Measurements from ENCODE around the gene SEMA6D.

The SEMA6D gene

GRCh38 chr15:47787875-47788274 lies 70.6 kb downstream of the SEMA6D start:
- DNase-seq (ENCODE audit: low read depth): no peak

- DNase-seq (ENCODE audit: low read depth): no peak
Observed at GRCh38 chr15:47788685-47789084, 71.4 kb downstream of the SEMA6D start.

- no peak for DNase-seq (ENCODE audit: low read depth)
Observed at GRCh38 chr15:47791161-47791560, 73.9 kb downstream of the SEMA6D start.

- DNase-seq (ENCODE audit: low read depth): no peak
Observed at GRCh38 chr15:47792231-47792630, 74.9 kb downstream of the SEMA6D start.

GRCh38 chr15:47794252-47794914 lies 77.1 kb downstream of the SEMA6D start:
- DNase-seq (ENCODE audit: low read depth): no peak

GRCh38 chr15:47795864-47796263 lies 78.6 kb downstream of the SEMA6D start:
- no peak for DNase-seq (ENCODE audit: low read depth)

GRCh38 chr15:47796339-47796738 lies 79.0 kb downstream of the SEMA6D start:
- DNase-seq (ENCODE audit: low read depth): no peak

GRCh38 chr15:47796830-47797229 lies 79.5 kb downstream of the SEMA6D start:
- no peak for DNase-seq (ENCODE audit: low read depth)

GRCh38 chr15:47801522-47801921 lies 84.2 kb downstream of the SEMA6D start:
- DNase-seq (ENCODE audit: low read depth): no peak

- DNase-seq (ENCODE audit: low read depth): no peak
Observed at GRCh38 chr15:47802216-47802615, 84.9 kb downstream of the SEMA6D start.

GRCh38 chr15:47803767-47804166 lies 86.5 kb downstream of the SEMA6D start:
- no peak for DNase-seq (ENCODE audit: low read depth)

GRCh38 chr15:47804733-47805132 lies 87.4 kb downstream of the SEMA6D start:
- no peak for DNase-seq (ENCODE audit: low read depth)

GRCh38 chr15:47806008-47806407 lies 88.7 kb downstream of the SEMA6D start:
- DNase-seq (ENCODE audit: low read depth): no peak

- DNase-seq (ENCODE audit: low read depth): no peak
Observed at GRCh38 chr15:47811172-47811571, 93.9 kb downstream of the SEMA6D start.

GRCh38 chr15:47812470-47812999 lies 95.2 kb downstream of the SEMA6D start:
- no peak for DNase-seq (ENCODE audit: low read depth)

- no peak for DNase-seq (ENCODE audit: low read depth)
Observed at GRCh38 chr15:47813748-47814384, 96.6 kb downstream of the SEMA6D start.

GRCh38 chr15:47814620-47815019 lies 97.3 kb downstream of the SEMA6D start:
- no peak for DNase-seq (ENCODE audit: low read depth)

GRCh38 chr15:47817969-47818548 lies 100.8 kb downstream of the SEMA6D start:
- no peak for DNase-seq (ENCODE audit: low read depth)

GRCh38 chr15:47819158-47819557 lies 101.9 kb downstream of the SEMA6D start:
- no peak for DNase-seq (ENCODE audit: low read depth)

GRCh38 chr15:47820057-47820746 lies 102.9 kb downstream of the SEMA6D start:
- DNase-seq (ENCODE audit: low read depth): no peak

GRCh38 chr15:47820747-47821319 lies 103.5 kb downstream of the SEMA6D start:
- no peak for DNase-seq (ENCODE audit: low read depth)

- no peak for DNase-seq (ENCODE audit: low read depth)
Observed at GRCh38 chr15:47822048-47822447, 104.7 kb downstream of the SEMA6D start.

All from stimulated activated CD8-positive, alpha-beta memory T cell treated with anti-CD3 and anti-CD28 coated beads, Interleukin-4, amount 100 ng/mL, for 24 hours (primary cell).